Calu3 (cell line): ENCODE measurements around the gene LCP2. TPM values are rescaled to one million over a fixed set of nuclear protein-coding genes. Genes with fewer than 3 reads are reported as not detected.

Experiments
- BruUV-seq: library from RNA; stranded (reverse); fragments of 400-500 nt; replicated peaks from 2 replicates; lab custom pipeline; 2021; lab: Mats Ljungman, UMichigan
- CTCF ChIA-PET: fragments of 300-600 bp; sonication (Branson Sonifier 250); formaldehyde crosslinking; loops from one replicate; lab custom pipeline; 2022; ENCODE audit warnings: antibody characterized with exemption; lab: Charles Lee
- DNase-seq: peaks from one replicate; pipeline ENCODE4 v3.0.0; 2022
- H3K27ac Mint-ChIP-seq: one replicate; pipeline ENCODE4 v1.8.0; 2022; ENCODE audit warnings: mixed read lengths; ENCODE audit not compliant: unreplicated experiment
- H3K27me3 Mint-ChIP-seq: one replicate; pipeline ENCODE4 v1.8.0; 2022; ENCODE audit warnings: mixed read lengths; ENCODE audit not compliant: unreplicated experiment
- H3K36me3 Mint-ChIP-seq: one replicate; pipeline ENCODE4 v1.8.0; 2022; ENCODE audit warnings: mild to moderate bottlenecking, moderate library complexity, mixed read lengths; ENCODE audit not compliant: insufficient read depth, unreplicated experiment
- H3K4me1 Mint-ChIP-seq: one replicate; pipeline ENCODE4 v1.8.0; 2022; ENCODE audit warnings: mild to moderate bottlenecking, low read depth, mixed read lengths; ENCODE audit not compliant: unreplicated experiment
- H3K4me3 Mint-ChIP-seq: one replicate; pipeline ENCODE4 v1.8.0; 2022; ENCODE audit warnings: mild to moderate bottlenecking, low read depth, moderate library complexity, mixed read lengths; ENCODE audit not compliant: unreplicated experiment
- H3K9me3 Mint-ChIP-seq: one replicate; pipeline ENCODE4 v1.8.0; 2022; ENCODE audit warnings: low read depth, mixed read lengths; ENCODE audit not compliant: unreplicated experiment
- intact Hi-C: fragments of 100-400 bp; cut with micrococcal nuclease; formaldehyde crosslinking; loops from one replicate; pipeline ENCODE4 v1.10.0; 2022; ENCODE audit not compliant: unreplicated experiment
- total RNA-seq: library from RNA; stranded (reverse); gene quantifications from 2 replicates; pipeline ENCODE4 v1.2.3, GENCODE V29; 2022
- TF ChIP-seq, protein P1 (sequence below): fragments of 200-600 bp; IDR thresholded peaks from one replicate; pipeline ENCODE4 v1.8.0; 2022; ENCODE audit warnings: antibody characterized with exemption; ENCODE audit not compliant: unreplicated experiment

The LCP2 gene
- total RNA-seq, 1 experiment from 2014 or later: not detected

DNA sequence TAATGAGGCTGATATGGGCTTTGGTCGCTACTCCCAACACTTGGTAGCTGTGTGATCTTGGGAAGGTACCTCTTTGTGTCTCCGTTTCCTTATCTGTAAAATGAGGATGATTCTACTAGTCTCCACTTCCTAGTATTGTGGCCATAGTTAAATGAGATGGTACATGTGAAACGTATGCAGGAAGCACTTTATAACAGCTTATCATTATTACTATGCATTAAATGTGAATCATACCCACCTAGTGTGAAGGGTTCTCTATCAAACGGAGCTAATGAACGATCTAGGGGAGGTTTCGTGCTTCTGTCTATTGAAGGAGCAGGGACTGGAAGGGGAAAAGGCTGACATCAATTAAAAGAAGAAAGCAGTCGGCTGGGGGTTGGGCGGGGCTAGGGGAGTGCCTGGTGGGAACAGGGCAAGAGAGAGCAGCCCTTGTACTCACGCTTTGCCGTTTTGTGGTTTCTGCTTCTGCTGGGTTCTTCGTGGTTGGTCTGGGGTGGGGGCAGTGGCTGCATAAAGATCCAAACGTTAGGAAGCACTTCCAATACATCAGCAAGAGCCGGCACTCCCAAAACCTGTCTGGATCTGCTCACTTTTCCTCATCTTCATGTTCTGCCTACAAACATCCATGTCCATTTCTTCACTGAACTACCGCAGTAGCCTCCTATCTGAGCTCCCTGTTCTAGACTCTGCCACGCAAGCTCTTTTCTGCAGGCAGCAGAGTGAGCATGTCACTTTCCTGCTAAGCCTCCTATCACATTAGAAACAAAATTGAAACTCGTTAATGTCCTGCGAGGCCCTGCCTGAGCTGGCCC, 30.8 kb downstream of the LCP2 start:
- CTCF ChIA-PET: interaction anchor here (0.7 to 2.6 kb wide), 10 partner anchors 12 to 366 kb away, joined by 3 to 10 read pairs (median 3); no protein-coding TSS in a partner anchor
- Mint-ChIP-seq H3K27ac (no peak overlapping the region), H3K4me3 (no peak overlapping the region), H3K36me3 (no peaks in the 10 kb centered on the region), H3K27me3 (peaks cover 78% of the 10 kb centered on the region), H3K9me3 (no peaks in the 10 kb centered on the region), H3K4me1 (peaks cover 14% of the 10 kb centered on the region)
- TF ChIP-seq, protein P1, sequence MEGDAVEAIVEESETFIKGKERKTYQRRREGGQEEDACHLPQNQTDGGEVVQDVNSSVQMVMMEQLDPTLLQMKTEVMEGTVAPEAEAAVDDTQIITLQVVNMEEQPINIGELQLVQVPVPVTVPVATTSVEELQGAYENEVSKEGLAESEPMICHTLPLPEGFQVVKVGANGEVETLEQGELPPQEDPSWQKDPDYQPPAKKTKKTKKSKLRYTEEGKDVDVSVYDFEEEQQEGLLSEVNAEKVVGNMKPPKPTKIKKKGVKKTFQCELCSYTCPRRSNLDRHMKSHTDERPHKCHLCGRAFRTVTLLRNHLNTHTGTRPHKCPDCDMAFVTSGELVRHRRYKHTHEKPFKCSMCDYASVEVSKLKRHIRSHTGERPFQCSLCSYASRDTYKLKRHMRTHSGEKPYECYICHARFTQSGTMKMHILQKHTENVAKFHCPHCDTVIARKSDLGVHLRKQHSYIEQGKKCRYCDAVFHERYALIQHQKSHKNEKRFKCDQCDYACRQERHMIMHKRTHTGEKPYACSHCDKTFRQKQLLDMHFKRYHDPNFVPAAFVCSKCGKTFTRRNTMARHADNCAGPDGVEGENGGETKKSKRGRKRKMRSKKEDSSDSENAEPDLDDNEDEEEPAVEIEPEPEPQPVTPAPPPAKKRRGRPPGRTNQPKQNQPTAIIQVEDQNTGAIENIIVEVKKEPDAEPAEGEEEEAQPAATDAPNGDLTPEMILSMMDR: no peak
- no TSS peak for BruUV-seq
- intact Hi-C loops: loop anchor here (5.0 kb wide), 2 partner anchors 39 to 71 kb away; no protein-coding TSS in a partner anchor
- no peak for DNase-seq

DNA sequence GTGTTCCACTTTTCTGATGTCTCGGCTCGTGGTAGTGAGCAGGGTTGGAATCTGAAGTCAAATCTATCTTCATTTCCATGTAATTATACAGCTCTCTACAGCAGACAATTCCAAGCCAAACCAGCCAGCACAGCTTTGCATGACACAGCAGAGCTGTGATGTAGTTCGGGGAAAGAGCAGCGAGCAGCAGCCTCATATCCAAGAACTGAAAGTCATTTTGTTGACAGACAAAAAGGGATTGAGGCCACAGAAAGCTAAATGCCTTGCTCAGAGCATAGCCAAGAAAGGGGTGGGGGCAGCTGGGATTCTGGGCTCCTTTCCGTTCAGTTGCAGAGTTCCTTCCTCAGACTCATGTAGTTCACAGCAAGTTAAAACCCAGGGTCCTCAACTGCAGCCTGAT, 32.1 kb downstream of the LCP2 start:
- CTCF ChIA-PET: interaction anchor here (0.5 to 2.6 kb wide), 5 partner anchors 40 to 366 kb away, joined by 3 to 10 read pairs (median 3); no protein-coding TSS in a partner anchor
- peaks cover 91% of the 10 kb centered on the region for H3K27me3 Mint-ChIP-seq

DNA sequence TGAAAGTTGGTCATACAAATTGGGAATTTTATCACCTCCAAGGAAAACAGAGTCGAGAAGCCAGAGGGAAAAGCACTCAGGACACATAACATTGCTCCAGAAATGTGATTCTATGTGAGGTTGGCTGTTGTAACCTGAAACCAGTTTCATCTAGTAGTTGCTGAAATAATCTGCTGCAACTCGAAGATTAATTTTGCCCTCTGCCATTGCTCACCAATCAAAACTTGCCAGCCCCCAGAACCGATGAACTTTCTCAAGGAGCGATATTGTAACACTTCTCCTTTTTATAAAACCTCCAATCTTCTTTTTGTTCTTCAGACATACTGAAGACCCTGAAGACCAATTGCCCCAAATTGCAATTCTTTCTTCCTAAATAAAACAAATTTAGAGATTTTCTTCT, 33.7 kb downstream of the LCP2 start:
- no peak overlapping the region for H3K4me3 Mint-ChIP-seq
- no peak overlapping the region for H3K27ac Mint-ChIP-seq
- H3K36me3 Mint-ChIP-seq: no peaks in the 10 kb centered on the region
- TF ChIP-seq, protein P1: no peak
- peaks cover 80% of the 10 kb centered on the region for H3K27me3 Mint-ChIP-seq
- CTCF ChIA-PET: no interaction called here
- H3K4me1 Mint-ChIP-seq: peaks cover 14% of the 10 kb centered on the region
- no peaks in the 10 kb centered on the region for H3K9me3 Mint-ChIP-seq
- BruUV-seq: no TSS peak
- no peak for DNase-seq
- intact Hi-C loops: no loop called here

More for the DNA sequence above, 32.1 kb downstream of the LCP2 start:
- Mint-ChIP-seq H3K4me1 (peaks cover 14% of the 10 kb centered on the region), H3K27ac (no peak overlapping the region), H3K4me3 (no peak overlapping the region), H3K36me3 (no peaks in the 10 kb centered on the region), H3K9me3 (no peaks in the 10 kb centered on the region)
- TF ChIP-seq, protein P1: no peak
- intact Hi-C loops: loop anchor here (5.0 kb wide), 2 partner anchors 38 to 72 kb away; no protein-coding TSS in a partner anchor
- BruUV-seq: no TSS peak
- DNase-seq: no peak

DNA sequence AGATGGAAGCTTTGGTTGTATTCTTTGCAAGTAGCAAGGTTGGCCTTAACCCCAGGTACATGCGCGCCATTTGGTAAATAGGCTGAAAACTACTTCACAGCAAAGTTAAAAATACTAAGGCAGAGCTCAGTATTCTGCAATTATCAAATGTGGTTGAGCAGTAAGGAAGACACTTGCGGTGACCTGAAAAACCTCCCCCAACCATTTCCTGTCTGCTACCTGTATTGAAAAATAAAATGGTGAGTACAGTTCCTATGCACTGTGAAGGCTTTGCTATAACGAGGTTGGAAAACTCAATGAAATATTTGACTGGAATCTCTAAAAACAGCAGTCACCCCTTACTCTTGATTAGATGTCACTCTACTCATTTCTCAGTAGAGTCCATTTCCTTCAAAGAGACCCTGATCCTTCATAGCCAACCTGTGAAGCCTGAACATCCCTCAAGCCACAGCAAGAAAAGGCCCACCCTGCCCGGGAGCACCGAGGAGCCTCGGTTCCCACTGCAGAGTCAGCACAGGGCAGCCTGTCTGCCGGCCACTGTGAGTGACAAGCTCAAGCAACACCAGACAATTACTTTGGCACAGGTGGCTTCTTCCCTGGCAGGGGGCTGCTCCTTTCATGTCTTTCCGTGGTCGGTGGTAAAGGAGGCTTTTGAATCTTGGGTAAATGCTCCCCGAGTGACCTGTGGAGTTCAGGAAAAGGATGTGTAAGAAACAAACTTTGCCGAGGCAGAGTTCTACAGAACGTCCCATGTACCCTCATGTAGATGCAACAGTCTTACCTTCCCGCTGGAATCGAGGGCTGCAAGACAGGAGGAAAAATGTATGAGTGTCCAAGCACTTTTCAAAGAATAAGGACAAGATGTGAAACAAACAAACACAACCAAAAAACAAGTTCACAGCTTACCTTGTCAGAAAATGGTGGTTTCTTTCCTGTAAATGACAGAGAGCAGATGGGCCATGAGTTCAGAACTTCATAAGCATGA, 35.2 kb downstream of the LCP2 start:
- no peak for DNase-seq
- no TSS peak for BruUV-seq
- Mint-ChIP-seq H3K27ac (no peak overlapping the region), H3K36me3 (no peaks in the 10 kb centered on the region), H3K4me1 (peaks cover 16% of the 10 kb centered on the region), H3K4me3 (no peak overlapping the region), H3K27me3 (peaks cover 64% of the 10 kb centered on the region), H3K9me3 (no peaks in the 10 kb centered on the region)
- CTCF ChIA-PET: no interaction called here
- TF ChIP-seq, protein P1: no peak
- intact Hi-C loops: no loop called here
